Kidney epithelial cell (primary cell): ENCODE data around the gene SND1. TPM values are rescaled to one million over a fixed set of nuclear protein-coding genes. Genes with fewer than 3 reads are reported as not detected.

Source experiments
- DNase-seq: peaks from one replicate; pipeline ENCODE4 v3.0.0-alpha.2; 2010; ENCODE audit warnings: low read depth
- H3K27me3 ChIP-seq: 2 replicates; pipeline ENCODE4 v1.6.0; 2011; ENCODE audit warnings: low read length; ENCODE audit not compliant: control insufficient read depth, insufficient read depth
- H3K36me3 ChIP-seq: 2 replicates; pipeline ENCODE4 v1.5.1; 2011; ENCODE audit warnings: low read length; ENCODE audit not compliant: control insufficient read depth, insufficient read depth
- H3K4me3 ChIP-seq: 2 replicates; pipeline ENCODE4 v1.5.1; 2011; ENCODE audit warnings: low read depth, mild to moderate bottlenecking, control low read depth, low read length
- total RNA-seq: library from RNA; depleted of rRNA; stranded (reverse); fragments of >200 nt; gene quantifications from 2 replicates; pipeline ENCODE4 v1.2.3, GENCODE V29; 2015
- TF ChIP-seq, protein P1 (sequence below): IDR thresholded peaks from 2 replicates; pipeline ENCODE4 v1.5.1; 2011; ENCODE audit warnings: mild to moderate bottlenecking, moderate library complexity, low read length, control low read depth, inconsistent platforms; ENCODE audit not compliant: insufficient read depth, poor library complexity, severe bottlenecking

The SND1 gene
- total RNA-seq, 1 donor from 2014 or later = 257 TPM

- no peaks in the 10 kb centered on the region for H3K36me3 ChIP-seq
Observed at GRCh38 chr7:127844707-127845331, 192.8 kb downstream of the SND1 start.

DNA sequence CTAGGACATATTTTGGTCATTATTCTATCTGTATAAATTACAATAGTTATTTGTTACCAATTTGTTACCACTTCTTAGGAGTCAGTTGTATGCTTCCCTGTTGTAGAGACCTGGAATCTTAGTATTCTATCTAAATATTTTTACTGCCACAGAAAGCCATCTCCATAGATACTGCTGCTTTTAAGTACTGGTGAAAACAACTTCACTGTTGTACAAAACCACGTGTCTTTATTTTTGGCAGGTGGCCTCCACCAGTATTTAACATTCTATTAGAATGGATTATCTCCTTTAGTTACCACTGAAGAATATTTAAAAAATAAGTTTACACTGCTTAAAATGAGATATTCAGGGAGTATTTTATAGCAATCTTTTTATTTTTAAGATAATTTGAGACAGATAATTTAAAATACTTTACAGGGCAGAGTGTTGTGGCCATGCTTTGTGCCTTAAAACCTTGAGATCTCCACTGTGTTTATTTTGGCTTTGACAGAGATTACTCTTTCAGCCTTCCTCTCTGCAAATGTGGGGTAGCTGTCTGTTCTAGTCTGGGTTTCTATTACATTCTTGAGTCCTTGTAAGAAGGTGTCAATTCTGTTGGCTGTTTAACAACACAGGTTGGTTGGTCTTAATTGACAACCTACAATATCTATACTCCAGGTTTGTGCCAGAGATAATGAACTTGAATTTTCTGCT lies 193.7 kb downstream of the SND1 start:
- DNase-seq = no peak
- TF ChIP-seq, protein P1, sequence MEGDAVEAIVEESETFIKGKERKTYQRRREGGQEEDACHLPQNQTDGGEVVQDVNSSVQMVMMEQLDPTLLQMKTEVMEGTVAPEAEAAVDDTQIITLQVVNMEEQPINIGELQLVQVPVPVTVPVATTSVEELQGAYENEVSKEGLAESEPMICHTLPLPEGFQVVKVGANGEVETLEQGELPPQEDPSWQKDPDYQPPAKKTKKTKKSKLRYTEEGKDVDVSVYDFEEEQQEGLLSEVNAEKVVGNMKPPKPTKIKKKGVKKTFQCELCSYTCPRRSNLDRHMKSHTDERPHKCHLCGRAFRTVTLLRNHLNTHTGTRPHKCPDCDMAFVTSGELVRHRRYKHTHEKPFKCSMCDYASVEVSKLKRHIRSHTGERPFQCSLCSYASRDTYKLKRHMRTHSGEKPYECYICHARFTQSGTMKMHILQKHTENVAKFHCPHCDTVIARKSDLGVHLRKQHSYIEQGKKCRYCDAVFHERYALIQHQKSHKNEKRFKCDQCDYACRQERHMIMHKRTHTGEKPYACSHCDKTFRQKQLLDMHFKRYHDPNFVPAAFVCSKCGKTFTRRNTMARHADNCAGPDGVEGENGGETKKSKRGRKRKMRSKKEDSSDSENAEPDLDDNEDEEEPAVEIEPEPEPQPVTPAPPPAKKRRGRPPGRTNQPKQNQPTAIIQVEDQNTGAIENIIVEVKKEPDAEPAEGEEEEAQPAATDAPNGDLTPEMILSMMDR = no peak
- no peaks in the 10 kb centered on the region for H3K36me3 ChIP-seq
- H3K4me3 ChIP-seq = no peak overlapping the region
- no peaks in the 10 kb centered on the region for H3K27me3 ChIP-seq

More at GRCh38 chr7:127844707-127845331, 192.8 kb downstream of the SND1 start:
- TF ChIP-seq, protein P1 = no peak
- DNase-seq = peak; percentile 26
- Histone ChIP-seq H3K27me3 (no peaks in the 10 kb centered on the region), H3K4me3 (no peak overlapping the region)

- TF ChIP-seq, protein P1 = no peak
- Histone ChIP-seq H3K4me3 (no peak overlapping the region), H3K36me3 (no peaks in the 10 kb centered on the region), H3K27me3 (no peaks in the 10 kb centered on the region)
- DNase-seq = no peak
Observed at GRCh38 chr7:127847641-127848040, 195.6 kb downstream of the SND1 start.

DNA sequence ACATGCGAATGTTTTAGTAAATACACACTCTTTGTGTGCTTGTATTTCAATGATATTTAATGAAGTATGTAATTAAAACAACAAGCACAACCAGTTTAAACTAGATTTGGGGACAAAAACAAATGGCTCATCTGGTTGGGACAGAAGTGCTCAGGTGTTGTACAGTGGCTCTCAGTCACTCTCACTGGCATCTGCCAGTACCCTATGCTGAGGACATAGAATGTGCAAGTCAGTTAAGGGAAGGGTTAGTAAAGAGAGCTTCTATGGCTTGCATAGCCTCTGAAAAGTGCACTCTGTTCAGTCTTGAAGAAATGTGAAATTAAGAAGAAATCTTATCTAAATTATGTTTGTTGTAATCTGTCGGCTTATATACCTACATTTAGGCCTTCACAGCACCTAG lies 196.2 kb downstream of the SND1 start:
- Histone ChIP-seq H3K36me3 (no peaks in the 10 kb centered on the region), H3K27me3 (no peaks in the 10 kb centered on the region), H3K4me3 (no peak overlapping the region)
- DNase-seq = no peak
- TF ChIP-seq, protein P1 = no peak

- TF ChIP-seq, protein P1 = no peak
- DNase-seq = no peak
- no peak overlapping the region for H3K4me3 ChIP-seq
- no peaks in the 10 kb centered on the region for H3K36me3 ChIP-seq
- H3K27me3 ChIP-seq = no peaks in the 10 kb centered on the region
Observed at GRCh38 chr7:127850195-127850594, 198.2 kb downstream of the SND1 start.
